GM23248 (cell line): Measurements from ENCODE around the gene ASTN1. TPM values are rescaled to one million over a fixed set of nuclear protein-coding genes. Genes with fewer than 3 reads are reported as not detected.

Experiments
- DNase-seq: peaks from one replicate; pipeline ENCODE4 v3.0.0-alpha.2; 2015
- H2AFZ ChIP-seq: fragments of 200-600 bp; sonication (generic); 2 replicates; pipeline ENCODE4 v1.6.1; 2016; ENCODE audit warnings: antibody characterized with exemption
- H3F3A ChIP-seq: fragments of 200-600 bp; sonication (generic); 2 replicates; pipeline ENCODE4 v1.6.1; 2016; ENCODE audit warnings: mild to moderate bottlenecking, antibody characterized with exemption, mixed run types; ENCODE audit not compliant: insufficient read depth
- H3K27ac ChIP-seq: fragments of 200-600 bp; sonication (generic); 2 replicates; pipeline ENCODE4 v1.5.1; 2016; ENCODE audit warnings: mild to moderate bottlenecking
- H3K27me3 ChIP-seq: fragments of 200-600 bp; sonication (generic); replicated peaks from 2 replicates; pipeline ENCODE4 v1.6.1; 2016; ENCODE audit warnings: mild to moderate bottlenecking; ENCODE audit not compliant: insufficient read depth
- H3K36me3 ChIP-seq: fragments of 200-600 bp; sonication (generic); 2 replicates; pipeline ENCODE4 v1.6.1; 2016; ENCODE audit warnings: low read depth, mild to moderate bottlenecking
- H3K4me1 ChIP-seq: fragments of 200-600 bp; sonication (generic); 2 replicates; pipeline ENCODE4 v1.6.1; 2016; ENCODE audit warnings: mild to moderate bottlenecking; ENCODE audit not compliant: insufficient read depth
- H3K4me2 ChIP-seq: fragments of 200-600 bp; sonication (generic); one replicate; pipeline ENCODE4 v1.6.1; 2016; ENCODE audit warnings: mild to moderate bottlenecking; ENCODE audit not compliant: unreplicated experiment
- H3K4me3 ChIP-seq: fragments of 200-600 bp; sonication (generic); 2 replicates; pipeline ENCODE4 v1.5.1; 2016; ENCODE audit warnings: mild to moderate bottlenecking
- H3K79me2 ChIP-seq: fragments of 200-600 bp; sonication (generic); 2 replicates; pipeline ENCODE4 v1.6.1; 2016; ENCODE audit warnings: mild to moderate bottlenecking; ENCODE audit not compliant: insufficient read depth
- H3K9ac ChIP-seq: fragments of 200-600 bp; sonication (generic); 2 replicates; pipeline ENCODE4 v1.6.1; 2016; ENCODE audit warnings: mild to moderate bottlenecking
- H3K9me2 ChIP-seq: fragments of 200-600 bp; sonication (generic); 2 replicates; pipeline ENCODE4 v1.6.1; 2016; ENCODE audit warnings: mixed run types, mild to moderate bottlenecking, moderate library complexity; ENCODE audit not compliant: insufficient read depth
- H3K9me3 ChIP-seq: fragments of 200-600 bp; sonication (generic); one replicate; pipeline ENCODE4 v1.6.1; 2017; ENCODE audit warnings: low read depth
- H4K20me1 ChIP-seq: fragments of 200-600 bp; sonication (generic); 2 replicates; pipeline ENCODE4 v1.6.0; 2016; ENCODE audit not compliant: insufficient read depth
- EZH2 ChIP-seq: fragments of 200-600 bp; sonication (generic); IDR thresholded peaks from 2 replicates; pipeline ENCODE4 v1.6.1; 2018; ENCODE audit warnings: antibody characterized with exemption, mild to moderate bottlenecking; ENCODE audit not compliant: insufficient read depth, poor library complexity, severe bottlenecking
- EZH2phosphoT487 ChIP-seq: fragments of 200-600 bp; sonication (generic); IDR thresholded peaks from 2 replicates; pipeline ENCODE4 v1.6.1; 2018; ENCODE audit warnings: antibody characterized with exemption, moderate library complexity, mild to moderate bottlenecking, low read depth; ENCODE audit not compliant: insufficient read depth
- WGBS, 2 experiments: methylation state at CpG; one replicate each; pipeline ENCODE4 v1.1.6; 2015 to 2017; ENCODE audit warnings: low lambda C conversion rate in 2 of 2, low coverage in 1 of 2; ENCODE audit errors: missing lambda C conversion rate in 2 of 2; 5-methylcytosine and 5-hydroxymethylcytosine counted together
- in situ Hi-C: fragments of 300-500 bp; cut with MboI; formaldehyde crosslinking; loops from 2 replicates; pipeline ENCODE4 v1.15.0; 2020
- polyA plus RNA-seq: library from polyadenylated mRNA; unstranded; fragments of >200 nt; fragmentation: Nextera tagmentation; extraction: Ambion mirVana; gene quantifications from 2 replicates; pipeline ENCODE4 v1.2.1, GENCODE V29; 2016
- total RNA-seq: library from RNA; depleted of rRNA; stranded (reverse); fragments of >200 nt; shearing (Covaris generic); gene quantifications from 2 replicates; pipeline ENCODE4 v1.2.3, GENCODE V29; 2014

The ASTN1 gene
- total and polyA plus RNA-seq, 2 experiments from 2014 or later, result not detected

GRCh38 chr1:176934370-176934769 is 230.1 kb downstream of the ASTN1 start:
- Histone ChIP-seq H3K79me2 (no peaks in the 10 kb centered on the region), H3K9me3 (no peaks in the 10 kb centered on the region), H3F3A (no peaks in the 10 kb centered on the region), H4K20me1 (no peaks in the 10 kb centered on the region), H3K27ac (no peak overlapping the region), H3K4me3 (no peak overlapping the region), H3K36me3 (no peaks in the 10 kb centered on the region), H3K27me3 (no peaks in the 10 kb centered on the region; the same call in 1 of the 2 replicates), H3K9me2 (no peaks in the 10 kb centered on the region), H3K4me2 (no peak overlapping the region), H2AFZ (no peak overlapping the region), H3K9ac (no peak overlapping the region), H3K4me1 (no peaks in the 10 kb centered on the region)
- no peak for TF ChIP-seq EZH2
- TF ChIP-seq EZH2phosphoT487, result no peak
- 70 to 73% methylated on average over 4 of the region's 4 CpGs for WGBS, 2 experiments
- in situ Hi-C loops, result no loop called here
- no peak for DNase-seq

DNA sequence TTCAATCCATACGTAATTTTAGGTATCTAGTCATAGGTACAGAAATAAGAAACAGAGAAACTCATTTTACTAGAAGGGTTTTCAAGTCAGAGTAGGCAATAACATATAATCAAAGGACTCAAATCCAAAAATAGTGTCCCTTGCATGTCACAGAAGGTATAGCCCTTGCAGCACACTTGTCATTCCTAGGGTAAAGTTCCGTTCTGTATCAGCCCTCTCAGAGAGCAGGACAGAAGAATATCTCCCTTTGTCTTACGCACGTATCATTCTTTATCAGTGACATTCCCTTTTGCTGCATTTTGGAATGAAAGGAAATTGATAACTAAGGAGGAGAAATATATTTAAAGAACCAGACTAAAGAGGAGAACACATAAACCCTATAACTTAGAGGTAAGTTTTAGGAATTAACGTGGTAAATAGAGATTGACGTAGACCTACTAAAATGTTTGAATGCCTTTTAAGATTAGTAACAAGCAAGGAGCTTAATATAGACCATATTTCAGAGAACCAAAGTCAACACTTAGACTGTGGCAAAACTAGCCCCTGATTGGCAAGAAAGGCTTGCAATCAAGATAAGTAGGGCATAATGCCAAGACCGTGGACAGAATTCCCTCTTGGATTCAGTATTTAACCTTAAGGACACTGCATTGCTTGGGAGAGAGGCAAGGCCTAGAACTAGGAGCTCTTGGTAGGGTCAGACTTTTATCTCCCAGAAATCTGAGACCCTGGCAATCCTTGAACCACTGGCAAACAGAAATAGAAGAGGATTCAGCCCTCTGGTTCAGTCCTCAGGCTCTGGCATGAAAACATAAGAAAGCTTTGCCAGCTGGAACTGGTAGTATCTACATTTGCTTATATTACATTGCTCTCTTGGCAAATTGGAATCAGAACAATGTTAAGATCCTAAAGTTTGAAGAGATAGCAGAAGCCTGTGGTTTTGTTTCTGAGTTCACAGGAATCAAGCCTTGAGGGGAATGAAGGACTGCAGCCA is 232.1 kb downstream of the ASTN1 start:
- DNase-seq, result no peak
- no peak overlapping the region for H3K27ac ChIP-seq
- H2AFZ ChIP-seq, result no peak overlapping the region
- H3K9ac ChIP-seq, result no peak overlapping the region
- H3K4me1 ChIP-seq, result no peaks in the 10 kb centered on the region
- H3F3A ChIP-seq, result no peaks in the 10 kb centered on the region
- no peaks in the 10 kb centered on the region for H3K9me2 ChIP-seq
- H3K36me3 ChIP-seq, result no peaks in the 10 kb centered on the region
- in situ Hi-C loops, result no loop called here
- no peaks in the 10 kb centered on the region for H3K79me2 ChIP-seq
- TF ChIP-seq EZH2 (no peak), EZH2phosphoT487 (no peak)
- H3K4me3 ChIP-seq, result no peak overlapping the region
- WGBS, 2 experiments, result 51 to 55% methylated on average over 7 of the region's 7 CpGs
- H3K9me3 ChIP-seq, result no peaks in the 10 kb centered on the region
- no peak overlapping the region for H3K4me2 ChIP-seq
- H4K20me1 ChIP-seq, result no peaks in the 10 kb centered on the region
- no peaks in the 10 kb centered on the region; the same call in 1 of the 2 replicates for H3K27me3 ChIP-seq

- Histone ChIP-seq H3F3A (no peaks in the 10 kb centered on the region), H3K79me2 (no peaks in the 10 kb centered on the region), H3K4me2 (no peak overlapping the region), H3K9ac (no peak overlapping the region), H2AFZ (no peak overlapping the region), H3K4me1 (no peaks in the 10 kb centered on the region), H3K9me3 (no peaks in the 10 kb centered on the region), H3K4me3 (no peak overlapping the region), H3K27ac (no peak overlapping the region), H4K20me1 (no peaks in the 10 kb centered on the region), H3K9me2 (no peaks in the 10 kb centered on the region), H3K27me3 (no peaks in the 10 kb centered on the region; the same call in 1 of the 2 replicates), H3K36me3 (no peaks in the 10 kb centered on the region)
- in situ Hi-C loops, result no loop called here
- DNase-seq, result no peak
- 79 to 94% methylated on average over 1 of the region's 1 CpG for WGBS, 2 experiments
- TF ChIP-seq EZH2phosphoT487 (no peak), EZH2 (no peak)
Observed at GRCh38 chr1:176931526-176931925, 233.0 kb downstream of the ASTN1 start.

- no peaks in the 10 kb centered on the region for H3K9me2 ChIP-seq
- H2AFZ ChIP-seq, result no peak overlapping the region
- no peak overlapping the region for H3K4me3 ChIP-seq
- no peaks in the 10 kb centered on the region for H3K79me2 ChIP-seq
- H3F3A ChIP-seq, result no peaks in the 10 kb centered on the region
- H3K9ac ChIP-seq, result no peak overlapping the region
- no peaks in the 10 kb centered on the region for H3K4me1 ChIP-seq
- H3K36me3 ChIP-seq, result no peaks in the 10 kb centered on the region
- H3K27ac ChIP-seq, result no peak overlapping the region
- no peak for DNase-seq
- WGBS, 2 experiments, result 42 to 49% methylated on average over 5 of the region's 5 CpGs
- H3K9me3 ChIP-seq, result no peaks in the 10 kb centered on the region
- H3K4me2 ChIP-seq, result no peak overlapping the region
- H3K27me3 ChIP-seq, result no peaks in the 10 kb centered on the region; the same call in 1 of the 2 replicates
- in situ Hi-C loops, result no loop called here
- no peaks in the 10 kb centered on the region for H4K20me1 ChIP-seq
- TF ChIP-seq EZH2 (no peak), EZH2phosphoT487 (no peak)
Observed at GRCh38 chr1:176926330-176927086, 238.0 kb downstream of the ASTN1 start.
